Measurements from ENCODE around the gene OR8B2. TPM values are rescaled to one million over a fixed set of nuclear protein-coding genes. Genes with fewer than 3 reads are reported as not detected.
"Not testable (repeated sequence)": the region's sequence is repeated elsewhere in the genome, so short reads cannot be mapped to it uniquely, and the experiment has no call there.

Gene OR8B2
- total and polyA plus RNA-seq, 8 donors = not detected

- Histone ChIP-seq H3K36me3 (no peaks in the 10 kb centered on the region), H3K4me3 (no peak overlapping the region), H3K27me3 (peaks cover 0 to 9% of the 10 kb centered on the region in 2 donors), H3K4me1 (no peaks in the 10 kb centered on the region), H3K27ac (no peak overlapping the region), H3K9me3 (no peaks in the 10 kb centered on the region)
- intact Hi-C loops (cut with DNase I) = no loop called here
- TF ChIP-seq CTCF (IDR thresholded peaks at IDR 0.05) = no peak
- DNase-seq = no peak
- ATAC-seq = no peak
These were observed 25.6 kb upstream of the OR8B2 start for GRCh38 chr11:124409906-124410305.

- intact Hi-C loops (cut with DNase I) = no loop called here
- Histone ChIP-seq H3K27ac (no peak overlapping the region), H3K27me3 (peaks cover 0 to 9% of the 10 kb centered on the region in 2 donors), H3K4me1 (no peaks in the 10 kb centered on the region), H3K4me3 (no peak overlapping the region), H3K9me3 (no peaks in the 10 kb centered on the region), H3K36me3 (no peaks in the 10 kb centered on the region)
- ATAC-seq (no peak), DNase-seq (no peak)
- no peak for TF ChIP-seq CTCF (IDR thresholded peaks at IDR 0.05)
These were observed 21.3 kb upstream of the OR8B2 start for GRCh38 chr11:124405581-124405980.

GRCh38 chr11:124403186-124403585, 18.9 kb upstream of the OR8B2 start:
- H3K4me1 ChIP-seq = not testable (repeated sequence)

GRCh38 chr11:124402326-124402922, 18.1 kb upstream of the OR8B2 start:
- H3K27me3 ChIP-seq = no peaks in the 10 kb centered on the region
- H3K4me1 ChIP-seq = no peaks in the 10 kb centered on the region
- DNase-seq = peak in 3 of 4 donors; percentile 10 to 51 (median 49)
- H3K4me3 ChIP-seq = no peak overlapping the region
- no peaks in the 10 kb centered on the region for H3K9me3 ChIP-seq
- no peaks in the 10 kb centered on the region for H3K36me3 ChIP-seq
- intact Hi-C loops (cut with DNase I) = no loop called here
- TF ChIP-seq CTCF (IDR thresholded peaks at IDR 0.05) = peak; percentile 72 to 78
- peak; percentile 96 for ATAC-seq
- H3K27ac ChIP-seq = no peak overlapping the region

More at GRCh38 chr11:124403186-124403585, 18.9 kb upstream of the OR8B2 start:
- intact Hi-C loops (cut with DNase I); H3K36me3 ChIP-seq; H3K4me3 ChIP-seq; H3K9me3 ChIP-seq; H3K27me3 ChIP-seq; H3K27ac ChIP-seq; ATAC-seq: not testable (repeated sequence)
- DNase-seq = peak in 1 of 4 donors; percentile 19

GRCh38 chr11:124398924-124399323, 14.6 kb upstream of the OR8B2 start, which contains the start of gene OR8B3:
Gene OR8B3, minus strand, starts transcription at chr11:124399024. Its CDS starts 1,673 bp downstream, at chr11:124397351.
- DNase-seq (no peak), ATAC-seq (no peak)
- no peaks in the 10 kb centered on the region for H3K9me3 ChIP-seq
- H3K27ac ChIP-seq = no peak within 1 kb of the TSS
- H3K4me1 ChIP-seq = no peaks in the 10 kb centered on the region
- no peak for TF ChIP-seq CTCF (IDR thresholded peaks at IDR 0.05)
- intact Hi-C loops (cut with DNase I) = no loop called here
- no peaks in the 10 kb centered on the region for H3K36me3 ChIP-seq
- no peak within 1 kb of the TSS for H3K4me3 ChIP-seq
- H3K27me3 ChIP-seq = no peaks in the 10 kb centered on the region

- H3K9me3 ChIP-seq; H3K27ac ChIP-seq; DNase-seq; H3K4me3 ChIP-seq; H3K36me3 ChIP-seq; intact Hi-C loops (cut with DNase I); H3K27me3 ChIP-seq; ATAC-seq; H3K4me1 ChIP-seq: not testable (repeated sequence)
These were observed 12.5 kb upstream of the OR8B2 start for GRCh38 chr11:124396847-124397246.

Measured in left lung (tissue), 10 donors.